ACC112 (cell line): ENCODE data around the gene GTF3C5.

Experiments
- H2AFZ ChIP-seq: fragments of 200-600 bp; sonication (generic); one replicate; pipeline ENCODE4 v1.6.0; 2017; ENCODE audit warnings: antibody characterized with exemption, low read length; ENCODE audit not compliant: unreplicated experiment
- H3K27ac ChIP-seq: fragments of 200-600 bp; sonication (generic); 2 replicates; pipeline ENCODE4 v1.5.1; 2014; ENCODE audit warnings: low read depth, mild to moderate bottlenecking, antibody characterized with exemption, low read length, moderate library complexity
- H3K27me3 ChIP-seq: fragments of 200-600 bp; sonication (generic); 2 replicates; pipeline ENCODE4 v1.6.1; 2014; ENCODE audit warnings: mild to moderate bottlenecking, antibody characterized with exemption, low read length, moderate library complexity, mixed read lengths; ENCODE audit not compliant: insufficient read depth
- H3K36me3 ChIP-seq: fragments of 200-600 bp; sonication (generic); 2 replicates; pipeline ENCODE4 v1.6.1; 2016; ENCODE audit warnings: mild to moderate bottlenecking, antibody characterized with exemption, low read length, moderate library complexity, mixed read lengths; ENCODE audit not compliant: insufficient read depth
- H3K4me1 ChIP-seq: fragments of 200-600 bp; sonication (generic); one replicate; pipeline ENCODE4 v1.6.1; 2016; ENCODE audit warnings: low read length, mixed read lengths; ENCODE audit not compliant: insufficient read depth, unreplicated experiment, control insufficient read depth
- H3K4me3 ChIP-seq: fragments of 200-600 bp; sonication (generic); 2 replicates; pipeline ENCODE4 v1.5.1; 2014; ENCODE audit warnings: mild to moderate bottlenecking, low read depth, low read length
- H3K79me2 ChIP-seq: fragments of 200-600 bp; sonication (generic); one replicate; pipeline ENCODE4 v1.6.0; 2016; ENCODE audit warnings: low read length; ENCODE audit not compliant: control insufficient read depth, unreplicated experiment, insufficient read depth

The GTF3C5 gene

GRCh38 chr9:133103183-133103986 is 72.6 kb downstream of the GTF3C5 start:
- no peaks in the 10 kb centered on the region for H3K27me3 ChIP-seq
- no peaks in the 10 kb centered on the region for H3K4me1 ChIP-seq
- H3K27ac ChIP-seq, result no peak overlapping the region
- H2AFZ ChIP-seq, result no peak overlapping the region
- no peak overlapping the region for H3K4me3 ChIP-seq
- peaks cover 2% of the 10 kb centered on the region; the same call in 1 of the 2 replicates for H3K36me3 ChIP-seq
- H3K79me2 ChIP-seq, result no peaks in the 10 kb centered on the region

GRCh38 chr9:133103987-133104505 is 73.2 kb downstream of the GTF3C5 start:
- Histone ChIP-seq H3K4me1 (no peaks in the 10 kb centered on the region), H3K27me3 (no peaks in the 10 kb centered on the region), H3K27ac (no peak overlapping the region), H3K36me3 (no peaks in the 10 kb centered on the region; the same call in 1 of the 2 replicates), H2AFZ (no peak overlapping the region), H3K4me3 (no peak overlapping the region), H3K79me2 (no peaks in the 10 kb centered on the region)

- Histone ChIP-seq H3K36me3 (no peaks in the 10 kb centered on the region; the same call in 1 of the 2 replicates), H3K27me3 (no peaks in the 10 kb centered on the region)
Observed at GRCh38 chr9:133104718-133105460, 74.1 kb downstream of the GTF3C5 start.

GRCh38 chr9:133105461-133105770 is 74.6 kb downstream of the GTF3C5 start:
- Histone ChIP-seq H3K79me2 (no peaks in the 10 kb centered on the region), H3K4me1 (no peaks in the 10 kb centered on the region), H3K27ac (no peak overlapping the region), H3K27me3 (no peaks in the 10 kb centered on the region), H3K36me3 (no peaks in the 10 kb centered on the region; the same call in 1 of the 2 replicates), H3K4me3 (no peak overlapping the region), H2AFZ (no peak overlapping the region)

More at GRCh38 chr9:133104718-133105460, 74.1 kb downstream of the GTF3C5 start:
- H3K4me1 ChIP-seq, result no peaks in the 10 kb centered on the region
- H3K27ac ChIP-seq, result no peak overlapping the region
- H2AFZ ChIP-seq, result no peak overlapping the region
- H3K79me2 ChIP-seq, result no peaks in the 10 kb centered on the region
- no peak overlapping the region for H3K4me3 ChIP-seq

- Histone ChIP-seq H3K4me1 (no peaks in the 10 kb centered on the region), H3K4me3 (no peak overlapping the region), H3K79me2 (no peaks in the 10 kb centered on the region), H3K27ac (no peak overlapping the region), H3K36me3 (no peaks in the 10 kb centered on the region; the same call in 1 of the 2 replicates), H3K27me3 (no peaks in the 10 kb centered on the region), H2AFZ (no peak overlapping the region)
Observed at GRCh38 chr9:133106511-133107244, 75.9 kb downstream of the GTF3C5 start.

- Histone ChIP-seq H3K79me2 (no peaks in the 10 kb centered on the region), H3K27me3 (no peaks in the 10 kb centered on the region), H2AFZ (no peak overlapping the region), H3K36me3 (no peaks in the 10 kb centered on the region; the same call in 1 of the 2 replicates), H3K27ac (no peak overlapping the region), H3K4me3 (no peak overlapping the region), H3K4me1 (no peaks in the 10 kb centered on the region)
Observed at GRCh38 chr9:133107245-133107722, 76.5 kb downstream of the GTF3C5 start.
